Neural cell (in vitro differentiated cells): Measurements from ENCODE around the gene TRAPPC2. TPM values are rescaled to one million over a fixed set of nuclear protein-coding genes. Genes with fewer than 3 reads are reported as not detected.
"Not testable (repeated sequence)": the region's sequence is repeated elsewhere in the genome, so short reads cannot be mapped to it uniquely, and the experiment has no call there.

Experiments
- H2AFZ ChIP-seq: fragments of 200-600, 300-800 bp; sonication (generic), shearing (Covaris generic); 2 replicates; pipeline ENCODE4 v1.6.0; 2014; ENCODE audit warnings: low read depth, mild to moderate bottlenecking, antibody characterized with exemption, low read length, moderate library complexity
- H3F3A ChIP-seq: fragments of 200-600 bp; shearing (Covaris generic); 2 replicates; pipeline ENCODE4 v1.6.1; 2016; ENCODE audit warnings: mild to moderate bottlenecking, moderate library complexity, mixed read lengths, antibody characterized with exemption, low read length; ENCODE audit not compliant: insufficient read depth, poor library complexity, severe bottlenecking
- H3K27ac ChIP-seq: fragments of 200-600, 300-800 bp; sonication (generic), shearing (Covaris generic); 2 replicates; pipeline ENCODE4 v1.5.1; 2014; ENCODE audit warnings: mild to moderate bottlenecking, low read length, moderate library complexity
- H3K27me3 ChIP-seq: fragments of 300-800, 200-600 bp; sonication (generic), shearing (Covaris generic); 2 replicates; pipeline ENCODE4 v1.6.0; 2014; ENCODE audit warnings: mild to moderate bottlenecking, low read depth, low read length, moderate library complexity; ENCODE audit not compliant: insufficient read depth
- H3K36me3 ChIP-seq: fragments of 300-800, 200-600 bp; sonication (generic), shearing (Covaris generic); 2 replicates; pipeline ENCODE4 v1.5.1; 2014; ENCODE audit warnings: mild to moderate bottlenecking, antibody characterized with exemption, low read length, moderate library complexity; ENCODE audit not compliant: insufficient read depth
- H3K4me2 ChIP-seq: fragments of 300-800, 200-600 bp; sonication (generic), shearing (Covaris generic); 2 replicates; pipeline ENCODE4 v1.6.0; 2014; ENCODE audit warnings: mild to moderate bottlenecking, low read length
- H3K4me3 ChIP-seq: fragments of 300-800, 200-600 bp; sonication (generic), shearing (Covaris generic); 2 replicates; pipeline ENCODE4 v1.5.1; 2014; ENCODE audit warnings: mild to moderate bottlenecking, low read length, moderate library complexity
- H3K79me2 ChIP-seq: fragments of 200-600 bp; shearing (Covaris generic); replicated peaks from 2 replicates; pipeline ENCODE4 v1.6.0; 2014; ENCODE audit warnings: mild to moderate bottlenecking, low read length, moderate library complexity; ENCODE audit not compliant: insufficient read depth
- H3K9ac ChIP-seq: fragments of 300-800, 200-600 bp; sonication (generic), shearing (Covaris generic); 2 replicates; pipeline ENCODE4 v1.6.1; 2016; ENCODE audit warnings: mild to moderate bottlenecking, low read length, mixed read lengths
- H3K9me2 ChIP-seq: fragments of 200-600 bp; shearing (Covaris generic); 2 replicates; pipeline ENCODE4 v1.6.1; 2016; ENCODE audit warnings: mild to moderate bottlenecking, low read length, mixed read lengths; ENCODE audit not compliant: insufficient read depth
- H3K9me3 ChIP-seq: fragments of 200-600, 300-800 bp; sonication (generic), shearing (Covaris generic); 2 replicates; pipeline ENCODE4 v1.6.1; 2016; ENCODE audit warnings: mild to moderate bottlenecking, mixed run types, low read length, moderate library complexity, mixed read lengths
- H4K20me1 ChIP-seq: fragments of 200-600 bp; shearing (Covaris generic); 2 replicates; pipeline ENCODE4 v1.6.1; 2016; ENCODE audit warnings: mild to moderate bottlenecking, mixed run types; ENCODE audit not compliant: insufficient read depth
- CTCF ChIP-seq: fragments of 450-650 bp; IDR thresholded peaks from 2 replicates; pipeline ENCODE4 v1.5.1; 2014; ENCODE audit warnings: antibody characterized with exemption, mild to moderate bottlenecking, moderate library complexity; ENCODE audit not compliant: poor library complexity, severe bottlenecking
- EP300 ChIP-seq: fragments of 450-650 bp; conservative IDR thresholded peaks from 2 replicates; pipeline ENCODE4 v1.6.1; 2014; ENCODE audit warnings: antibody characterized with exemption, mild to moderate bottlenecking, moderate library complexity; ENCODE audit not compliant: poor library complexity, severe bottlenecking
- EZH2 ChIP-seq: fragments of 200-600, 300-800 bp; shearing (Covaris generic), sonication (generic); IDR thresholded peaks from 2 replicates; pipeline ENCODE4 v1.6.1; 2014; ENCODE audit warnings: antibody characterized with exemption, low read length, borderline replicate concordance, mild to moderate bottlenecking; ENCODE audit not compliant: insufficient read depth, poor library complexity, severe bottlenecking
- MXI1 ChIP-seq: fragments of 450-650 bp; conservative IDR thresholded peaks from 2 replicates; pipeline ENCODE4 v1.6.1; 2014; ENCODE audit warnings: antibody characterized with exemption, mild to moderate bottlenecking; ENCODE audit not compliant: poor library complexity, severe bottlenecking
- POLR2AphosphoS5 ChIP-seq: IDR thresholded peaks from 2 replicates; pipeline ENCODE4 v1.6.1; 2012
- RAD21 ChIP-seq: fragments of 450-650 bp; conservative IDR thresholded peaks from 2 replicates; pipeline ENCODE4 v1.6.1; 2014; ENCODE audit warnings: antibody characterized with exemption, mild to moderate bottlenecking, moderate library complexity
- REST ChIP-seq: IDR thresholded peaks from 2 replicates; pipeline ENCODE4 v1.6.1; 2012; ENCODE audit warnings: borderline replicate concordance
- SMC3 ChIP-seq: fragments of 450-650 bp; conservative IDR thresholded peaks from 2 replicates; pipeline ENCODE4 v1.6.1; 2014; ENCODE audit warnings: antibody characterized with exemption, mild to moderate bottlenecking, moderate library complexity; ENCODE audit not compliant: poor library complexity
- TAF1 ChIP-seq: IDR thresholded peaks from 2 replicates; pipeline ENCODE4 v1.6.1; 2012; ENCODE audit warnings: low read depth
- polyA plus RNA-seq: library from polyadenylated mRNA; depleted of rRNA; stranded (reverse); fragments of >200 nt; gene quantifications from 2 replicates; pipeline ENCODE4 v1.2.3, GENCODE V29; 2014

TRAPPC2 gene
- polyA plus RNA-seq, 1 donor from 2014 or later = 94.2 TPM

- H4K20me1 ChIP-seq, H3F3A ChIP-seq, H3K9ac ChIP-seq, H3K4me2 ChIP-seq, H3K27me3 ChIP-seq, H3K9me3 ChIP-seq, H3K4me3 ChIP-seq, H3K36me3 ChIP-seq, H2AFZ ChIP-seq, H3K9me2 ChIP-seq, H3K27ac ChIP-seq: not testable (repeated sequence)
- H3K79me2 ChIP-seq = peaks cover 19% of the 10 kb centered on the region
Observed at GRCh38 chrX:13730523-13730922, 3.9 kb downstream of the TRAPPC2 start.

- not testable (repeated sequence) for H3K9ac ChIP-seq, H3K36me3 ChIP-seq, H3K27ac ChIP-seq, H3F3A ChIP-seq, H4K20me1 ChIP-seq, H3K9me2 ChIP-seq, H3K4me2 ChIP-seq, H3K4me3 ChIP-seq, H3K79me2 ChIP-seq, H2AFZ ChIP-seq, H3K9me3 ChIP-seq, H3K27me3 ChIP-seq
Observed at GRCh38 chrX:13726583-13726982, 7.8 kb downstream of the TRAPPC2 start.

- not testable (repeated sequence) for H3K4me2 ChIP-seq, H3F3A ChIP-seq, H3K9me2 ChIP-seq, H3K9ac ChIP-seq, H3K27ac ChIP-seq, H3K4me3 ChIP-seq, H3K27me3 ChIP-seq, H2AFZ ChIP-seq, H4K20me1 ChIP-seq, H3K36me3 ChIP-seq, H3K79me2 ChIP-seq, H3K9me3 ChIP-seq
Observed at GRCh38 chrX:13724878-13725277, 9.5 kb downstream of the TRAPPC2 start.

- H3K36me3 ChIP-seq = no peaks in the 10 kb centered on the region
- H3K9me2 ChIP-seq = no peaks in the 10 kb centered on the region
- no peak overlapping the region for H3K4me3 ChIP-seq
- H4K20me1 ChIP-seq = no peaks in the 10 kb centered on the region
- H3K4me2 ChIP-seq = no peak overlapping the region
- no peaks in the 10 kb centered on the region for H3K9me3 ChIP-seq
- no peak overlapping the region for H2AFZ ChIP-seq
- no peak overlapping the region for H3K27ac ChIP-seq
- H3K27me3 ChIP-seq = no peaks in the 10 kb centered on the region
- H3F3A ChIP-seq = no peaks in the 10 kb centered on the region
- H3K79me2 ChIP-seq = peaks cover 4% of the 10 kb centered on the region
- TF ChIP-seq EZH2 = no peak
- TF ChIP-seq EP300 = no peak
- TF ChIP-seq SMC3 = no peak
- TF ChIP-seq CTCF = no peak
- TF ChIP-seq TAF1 = no peak
- TF ChIP-seq REST = no peak
- TF ChIP-seq RAD21 = no peak
- no peak for TF ChIP-seq MXI1
- no peak for TF ChIP-seq POLR2AphosphoS5
- no peak overlapping the region for H3K9ac ChIP-seq
Observed at GRCh38 chrX:13721819-13722519, 12.5 kb downstream of the TRAPPC2 start.
